ENCODE results near the gene TMEM178B. TPM values are rescaled to one million over a fixed set of nuclear protein-coding genes. Genes with fewer than 3 reads are reported as not detected.
"Not testable (repeated sequence)": the region's sequence is repeated elsewhere in the genome, so short reads cannot be mapped to it uniquely, and the experiment has no call there.

TMEM178B gene
- total RNA-seq, 1 experiment from 2014 or later: 0.73 TPM

- Histone ChIP-seq H3K4me1 (no peaks in the 10 kb centered on the region), H3K36me3 (no peaks in the 10 kb centered on the region), H3K4me3 (no peak overlapping the region), H3K9me3 (replicated peaks) (no peaks in the 10 kb centered on the region), H3K27ac (no peak overlapping the region), H3K27me3 (no peaks in the 10 kb centered on the region)
- DNase-seq: no peak
Measured at GRCh38 chr7:141389140-141389796, 315.4 kb downstream of the TMEM178B start.

GRCh38 chr7:141390339-141390738 is 316.5 kb downstream of the TMEM178B start:
- H3K4me1 ChIP-seq: no peaks in the 10 kb centered on the region
- no peak overlapping the region for H3K27ac ChIP-seq
- H3K27me3 ChIP-seq: no peaks in the 10 kb centered on the region
- H3K36me3 ChIP-seq: no peaks in the 10 kb centered on the region
- DNase-seq: no peak
- no peak overlapping the region for H3K4me3 ChIP-seq
- no peaks in the 10 kb centered on the region for H3K9me3 ChIP-seq (replicated peaks)

- Histone ChIP-seq H3K4me3 (no peak overlapping the region), H3K9me3 (replicated peaks) (no peaks in the 10 kb centered on the region), H3K27me3 (no peaks in the 10 kb centered on the region), H3K36me3 (no peaks in the 10 kb centered on the region), H3K4me1 (no peaks in the 10 kb centered on the region), H3K27ac (no peak overlapping the region)
- DNase-seq: no peak
Measured at GRCh38 chr7:141393056-141393455, 319.2 kb downstream of the TMEM178B start.

GRCh38 chr7:141397236-141398163 is 323.6 kb downstream of the TMEM178B start:
- no peak overlapping the region for H3K4me3 ChIP-seq
- no peaks in the 10 kb centered on the region for H3K9me3 ChIP-seq (replicated peaks)
- H3K27me3 ChIP-seq: no peaks in the 10 kb centered on the region; the same call in 1 of the 2 replicates
- no peak for DNase-seq
- no peaks in the 10 kb centered on the region for H3K36me3 ChIP-seq
- no peaks in the 10 kb centered on the region for H3K4me1 ChIP-seq
- no peak overlapping the region for H3K27ac ChIP-seq

DNA sequence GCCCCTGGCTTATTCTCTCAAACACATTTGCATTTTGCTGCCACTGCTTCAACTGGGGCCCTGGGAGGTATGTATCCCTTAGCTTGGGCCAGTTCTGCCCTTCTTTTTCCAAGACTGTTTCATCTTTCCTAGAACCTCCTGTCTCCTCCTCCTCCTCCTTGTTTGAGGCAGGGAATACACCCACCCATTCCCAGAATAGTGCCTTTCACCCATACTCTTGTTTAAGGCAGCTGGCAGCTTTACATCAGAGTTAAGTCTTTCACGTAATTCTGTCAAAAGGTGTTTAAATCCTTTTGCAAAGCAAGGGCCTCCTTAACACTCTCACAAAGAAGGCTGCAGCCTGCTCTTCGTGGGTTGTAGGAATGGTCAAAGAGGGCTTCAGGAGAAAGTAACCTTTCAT is 326.5 kb downstream of the TMEM178B start:
- no peaks in the 10 kb centered on the region for H3K4me1 ChIP-seq
- no peak for DNase-seq
- no peak overlapping the region for H3K27ac ChIP-seq
- no peaks in the 10 kb centered on the region for H3K36me3 ChIP-seq
- H3K9me3 ChIP-seq (replicated peaks): no peaks in the 10 kb centered on the region
- no peak overlapping the region for H3K4me3 ChIP-seq
- H3K27me3 ChIP-seq: no peaks in the 10 kb centered on the region; the same call in 1 of the 2 replicates

GRCh38 chr7:141402277-141402996 is 328.6 kb downstream of the TMEM178B start:
- Histone ChIP-seq H3K9me3 (replicated peaks) (no peaks in the 10 kb centered on the region), H3K27ac (no peak overlapping the region)
- no peak for DNase-seq

DNA sequence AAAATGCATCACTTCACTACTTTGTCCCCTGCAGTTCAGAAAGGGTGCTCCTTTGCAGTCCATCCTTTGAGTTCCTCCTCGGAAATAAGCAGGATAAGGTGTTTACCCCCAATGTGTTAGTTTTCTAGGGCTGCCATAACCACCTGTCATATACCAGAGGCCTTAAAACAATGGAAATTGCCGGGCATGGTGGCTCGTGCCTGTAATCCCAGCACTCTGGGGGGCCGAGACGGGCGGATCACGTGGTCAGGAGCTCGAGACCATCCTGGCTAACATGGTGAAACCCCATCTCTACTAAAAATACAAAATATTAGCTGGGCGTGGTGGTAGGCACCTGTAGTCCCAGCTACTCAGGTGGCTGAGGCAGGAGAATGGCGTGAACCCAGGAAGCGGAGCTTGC is 330.0 kb downstream of the TMEM178B start:
- not testable (repeated sequence) for DNase-seq; H3K4me3 ChIP-seq; H3K27ac ChIP-seq; H3K9me3 ChIP-seq (replicated peaks); H3K36me3 ChIP-seq; H3K4me1 ChIP-seq; H3K27me3 ChIP-seq

More at GRCh38 chr7:141402277-141402996, 328.6 kb downstream of the TMEM178B start:
- no peaks in the 10 kb centered on the region; the same call in none of the 2 replicates for H3K27me3 ChIP-seq
- H3K36me3 ChIP-seq: no peaks in the 10 kb centered on the region
- no peaks in the 10 kb centered on the region for H3K4me1 ChIP-seq
- no peak overlapping the region for H3K4me3 ChIP-seq

GRCh38 chr7:141406347-141406746 is 332.5 kb downstream of the TMEM178B start:
- H3K27me3 ChIP-seq: peaks cover 3% of the 10 kb centered on the region; the same call in 1 of the 2 replicates
- DNase-seq: no peak

GRCh38 chr7:141407893-141408292 is 334.0 kb downstream of the TMEM178B start:
- no peaks in the 10 kb centered on the region for H3K9me3 ChIP-seq (replicated peaks)
- no peaks in the 10 kb centered on the region for H3K36me3 ChIP-seq
- no peak overlapping the region for H3K27ac ChIP-seq
- peaks cover 3% of the 10 kb centered on the region; the same call in 1 of the 2 replicates for H3K27me3 ChIP-seq
- DNase-seq: no peak
- no peaks in the 10 kb centered on the region for H3K4me1 ChIP-seq
- no peak overlapping the region for H3K4me3 ChIP-seq

More at GRCh38 chr7:141406347-141406746, 332.5 kb downstream of the TMEM178B start:
- Histone ChIP-seq H3K4me1 (no peaks in the 10 kb centered on the region), H3K36me3 (no peaks in the 10 kb centered on the region), H3K27ac (no peak overlapping the region), H3K9me3 (replicated peaks) (no peaks in the 10 kb centered on the region), H3K4me3 (no peak overlapping the region)

- H3K27ac ChIP-seq: no peak overlapping the region
- DNase-seq: no peak
- no peak overlapping the region for H3K4me3 ChIP-seq
- peaks cover 3% of the 10 kb centered on the region; the same call in 1 of the 2 replicates for H3K27me3 ChIP-seq
- H3K36me3 ChIP-seq: no peaks in the 10 kb centered on the region
- H3K9me3 ChIP-seq (replicated peaks): no peaks in the 10 kb centered on the region
- H3K4me1 ChIP-seq: no peaks in the 10 kb centered on the region
Measured at GRCh38 chr7:141408440-141408839, 334.6 kb downstream of the TMEM178B start.

DNA sequence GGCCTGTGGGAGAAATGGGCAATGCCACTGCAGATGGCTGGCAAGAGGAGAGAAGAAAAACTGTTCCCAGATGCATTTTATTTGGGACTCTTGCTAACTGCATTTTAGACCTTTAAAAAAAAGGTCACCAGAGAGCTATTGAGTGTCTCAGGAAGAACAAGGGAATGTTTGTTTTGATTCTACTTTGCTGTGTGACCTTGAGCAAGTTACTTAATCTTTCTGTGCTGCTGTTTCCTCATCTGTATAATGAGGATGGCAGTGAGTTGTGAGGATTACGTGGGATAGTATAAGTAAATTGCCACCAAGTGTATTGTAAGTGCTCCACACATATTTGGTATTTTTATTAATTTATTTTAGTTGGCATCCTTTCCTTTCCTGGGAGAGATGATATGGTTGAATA is 335.4 kb downstream of the TMEM178B start:
- H3K27me3 ChIP-seq: peaks cover 3% of the 10 kb centered on the region; the same call in 1 of the 2 replicates
- no peak for DNase-seq
- no peak overlapping the region for H3K27ac ChIP-seq
- no peaks in the 10 kb centered on the region for H3K36me3 ChIP-seq
- no peak overlapping the region for H3K4me3 ChIP-seq
- no peaks in the 10 kb centered on the region for H3K4me1 ChIP-seq
- H3K9me3 ChIP-seq (replicated peaks): no peaks in the 10 kb centered on the region

DNA sequence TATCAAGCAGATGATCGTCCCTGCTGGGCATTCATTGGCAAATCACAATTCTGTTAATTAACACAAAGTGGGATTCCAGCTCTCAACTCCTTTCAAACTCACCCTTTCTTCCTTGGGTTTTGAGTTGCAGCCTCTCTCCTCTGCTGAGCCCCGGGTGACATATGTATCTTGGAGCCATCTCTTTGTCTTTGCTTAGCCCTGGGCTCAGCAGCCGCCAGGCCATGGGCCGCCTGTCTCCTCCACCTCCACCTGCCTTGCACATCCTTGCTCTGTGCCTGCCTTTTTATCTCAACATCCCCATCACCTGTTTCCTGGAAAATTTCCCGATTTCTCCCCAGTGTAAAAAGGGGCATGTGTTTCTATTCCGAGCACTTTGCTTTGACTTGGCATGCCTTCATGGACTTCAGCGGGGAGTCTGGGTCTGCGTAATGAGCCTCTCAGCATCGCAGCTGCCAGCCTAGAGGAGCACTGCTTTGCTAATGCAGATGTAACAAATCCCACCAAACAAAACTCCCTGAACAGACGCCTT is 336.0 kb downstream of the TMEM178B start:
- Histone ChIP-seq H3K4me1 (no peaks in the 10 kb centered on the region), H3K4me3 (no peak overlapping the region), H3K36me3 (no peaks in the 10 kb centered on the region), H3K27ac (no peak overlapping the region), H3K9me3 (replicated peaks) (no peaks in the 10 kb centered on the region), H3K27me3 (peaks cover 3% of the 10 kb centered on the region; the same call in 1 of the 2 replicates)
- DNase-seq: no peak

GRCh38 chr7:141410353-141411000 is 336.6 kb downstream of the TMEM178B start:
- Histone ChIP-seq H3K27ac (no peak overlapping the region), H3K27me3 (peaks cover 3% of the 10 kb centered on the region; the same call in 1 of the 2 replicates), H3K4me1 (no peaks in the 10 kb centered on the region), H3K9me3 (replicated peaks) (no peaks in the 10 kb centered on the region), H3K36me3 (no peaks in the 10 kb centered on the region), H3K4me3 (no peak overlapping the region)
- DNase-seq: no peak

DNA sequence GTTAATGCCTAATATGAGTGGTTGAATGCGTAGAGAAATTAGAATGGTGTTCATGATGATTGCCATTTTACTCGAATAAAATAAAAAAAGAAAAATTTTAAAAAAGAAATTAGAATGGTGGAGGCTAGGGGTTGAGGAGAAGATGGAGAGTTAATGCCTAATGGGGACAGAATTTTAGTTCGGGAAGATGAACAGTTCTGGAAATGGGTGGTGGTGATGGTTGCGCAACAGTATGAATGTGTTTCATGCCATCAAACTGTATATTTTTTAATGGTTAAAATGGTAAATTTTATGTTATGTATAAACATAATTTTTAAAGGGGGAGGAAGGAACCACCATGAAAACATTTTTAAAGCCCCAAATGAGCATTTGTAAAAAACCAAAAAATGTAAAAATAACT is 337.3 kb downstream of the TMEM178B start:
- Histone ChIP-seq H3K27ac (no peak overlapping the region), H3K36me3 (no peaks in the 10 kb centered on the region), H3K4me3 (no peak overlapping the region), H3K9me3 (replicated peaks) (no peaks in the 10 kb centered on the region), H3K4me1 (no peaks in the 10 kb centered on the region), H3K27me3 (peaks cover 3% of the 10 kb centered on the region; the same call in 1 of the 2 replicates)
- DNase-seq: no peak

Measured in SJCRH30 (cell line).